Cardiac fibroblast (primary cell): ENCODE data around the gene TKT.

Experiments used
- DNase-seq, 2 donors: peaks; one replicate each; pipeline versions ENCODE4 v3.0.0 to v3.0.0-alpha.2; 2010; ENCODE audit warnings: low read depth in 2 of 2
- H3K4me3 ChIP-seq, 2 donors: replicated peaks in 1 of 2; 1 replicate in 1 of 2; 2 replicates in 1 of 2; pipeline ENCODE4 v1.5.1; 2011; ENCODE audit warnings: low read depth in 2 of 2, low read length in 2 of 2, mild to moderate bottlenecking in 2 of 2, moderate library complexity in 1 of 2
- CTCF ChIP-seq: IDR thresholded peaks from one replicate; pipeline ENCODE4 v1.5.1; 2011; ENCODE audit warnings: low read depth, mild to moderate bottlenecking, low read length, inconsistent platforms

Gene TKT

GRCh38 chr3:53288214-53288613 lies 32.4 kb upstream of the TKT start:
- no peak for DNase-seq
- no peak overlapping the region for H3K4me3 ChIP-seq
- TF ChIP-seq CTCF: no peak

- no peak overlapping the region for H3K4me3 ChIP-seq
- DNase-seq: peak; percentile 34 to 48
- TF ChIP-seq CTCF: no peak
Observed at GRCh38 chr3:53287131-53287629, 31.4 kb upstream of the TKT start.

- H3K4me3 ChIP-seq: no peak overlapping the region
- DNase-seq: no peak
- no peak for TF ChIP-seq CTCF
Observed at GRCh38 chr3:53286727-53287126, 30.9 kb upstream of the TKT start.

GRCh38 chr3:53282581-53282980 lies 26.8 kb upstream of the TKT start:
- DNase-seq: no peak
- H3K4me3 ChIP-seq: no peak overlapping the region
- TF ChIP-seq CTCF: no peak

- TF ChIP-seq CTCF: no peak
- DNase-seq: no peak
- no peak overlapping the region for H3K4me3 ChIP-seq
Observed at GRCh38 chr3:53278667-53279066, 22.8 kb upstream of the TKT start.

- H3K4me3 ChIP-seq: no peak overlapping the region
- TF ChIP-seq CTCF: no peak
- no peak for DNase-seq
Observed at GRCh38 chr3:53274938-53275605, 19.2 kb upstream of the TKT start.
